HL-60 (cell line): ENCODE measurements around the gene ANO9.

ENCODE experiments used
- GABPA ChIP-seq: IDR thresholded peaks from 2 replicates; pipeline ENCODE4 v1.6.1; 2012; ENCODE audit warnings: low read depth
- POLR2AphosphoS5 ChIP-seq: IDR thresholded peaks from 2 replicates; pipeline ENCODE4 v1.6.1; 2012; ENCODE audit warnings: low read depth
- SPI1 ChIP-seq: IDR thresholded peaks from 2 replicates; pipeline ENCODE4 v1.6.1; 2012; ENCODE audit warnings: low read depth, mild to moderate bottlenecking, borderline replicate concordance
- TF ChIP-seq, protein P1 (sequence below): IDR thresholded peaks from one replicate; pipeline ENCODE4 v1.5.1; 2011; ENCODE audit warnings: low read length, control low read depth, inconsistent platforms; ENCODE audit not compliant: insufficient read depth
- TF ChIP-seq, protein P2 (sequence below): IDR thresholded peaks from 2 replicates; pipeline ENCODE4 v1.6.1; 2012; ENCODE audit warnings: low read depth; ENCODE audit not compliant: insufficient replicate concordance

DNA sequence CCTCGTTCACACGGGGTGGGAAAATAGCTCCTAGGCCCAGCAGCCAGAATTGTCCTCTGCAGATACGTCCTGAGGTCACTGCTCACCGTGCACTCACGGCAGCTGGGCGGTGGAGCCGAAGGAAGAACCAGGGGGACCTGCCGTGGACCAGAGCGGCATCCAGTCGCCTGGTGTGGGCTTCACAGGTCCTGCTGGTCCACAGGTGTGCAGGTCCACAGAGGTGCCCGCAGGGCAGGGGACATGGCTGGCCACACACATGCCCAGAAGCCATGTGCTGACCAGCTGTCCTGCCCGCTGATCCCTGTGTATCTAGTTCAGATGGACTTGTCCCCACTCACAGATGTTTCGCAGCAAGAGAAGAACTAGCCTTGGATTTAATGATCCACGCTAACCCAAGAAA, 58.4 kb downstream of the ANO9 start:
- TF ChIP-seq POLR2AphosphoS5 (no peak), GABPA (no peak), SPI1 (no peak)
- TF ChIP-seq, protein P1, sequence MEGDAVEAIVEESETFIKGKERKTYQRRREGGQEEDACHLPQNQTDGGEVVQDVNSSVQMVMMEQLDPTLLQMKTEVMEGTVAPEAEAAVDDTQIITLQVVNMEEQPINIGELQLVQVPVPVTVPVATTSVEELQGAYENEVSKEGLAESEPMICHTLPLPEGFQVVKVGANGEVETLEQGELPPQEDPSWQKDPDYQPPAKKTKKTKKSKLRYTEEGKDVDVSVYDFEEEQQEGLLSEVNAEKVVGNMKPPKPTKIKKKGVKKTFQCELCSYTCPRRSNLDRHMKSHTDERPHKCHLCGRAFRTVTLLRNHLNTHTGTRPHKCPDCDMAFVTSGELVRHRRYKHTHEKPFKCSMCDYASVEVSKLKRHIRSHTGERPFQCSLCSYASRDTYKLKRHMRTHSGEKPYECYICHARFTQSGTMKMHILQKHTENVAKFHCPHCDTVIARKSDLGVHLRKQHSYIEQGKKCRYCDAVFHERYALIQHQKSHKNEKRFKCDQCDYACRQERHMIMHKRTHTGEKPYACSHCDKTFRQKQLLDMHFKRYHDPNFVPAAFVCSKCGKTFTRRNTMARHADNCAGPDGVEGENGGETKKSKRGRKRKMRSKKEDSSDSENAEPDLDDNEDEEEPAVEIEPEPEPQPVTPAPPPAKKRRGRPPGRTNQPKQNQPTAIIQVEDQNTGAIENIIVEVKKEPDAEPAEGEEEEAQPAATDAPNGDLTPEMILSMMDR: no peak
- TF ChIP-seq, protein P2, sequence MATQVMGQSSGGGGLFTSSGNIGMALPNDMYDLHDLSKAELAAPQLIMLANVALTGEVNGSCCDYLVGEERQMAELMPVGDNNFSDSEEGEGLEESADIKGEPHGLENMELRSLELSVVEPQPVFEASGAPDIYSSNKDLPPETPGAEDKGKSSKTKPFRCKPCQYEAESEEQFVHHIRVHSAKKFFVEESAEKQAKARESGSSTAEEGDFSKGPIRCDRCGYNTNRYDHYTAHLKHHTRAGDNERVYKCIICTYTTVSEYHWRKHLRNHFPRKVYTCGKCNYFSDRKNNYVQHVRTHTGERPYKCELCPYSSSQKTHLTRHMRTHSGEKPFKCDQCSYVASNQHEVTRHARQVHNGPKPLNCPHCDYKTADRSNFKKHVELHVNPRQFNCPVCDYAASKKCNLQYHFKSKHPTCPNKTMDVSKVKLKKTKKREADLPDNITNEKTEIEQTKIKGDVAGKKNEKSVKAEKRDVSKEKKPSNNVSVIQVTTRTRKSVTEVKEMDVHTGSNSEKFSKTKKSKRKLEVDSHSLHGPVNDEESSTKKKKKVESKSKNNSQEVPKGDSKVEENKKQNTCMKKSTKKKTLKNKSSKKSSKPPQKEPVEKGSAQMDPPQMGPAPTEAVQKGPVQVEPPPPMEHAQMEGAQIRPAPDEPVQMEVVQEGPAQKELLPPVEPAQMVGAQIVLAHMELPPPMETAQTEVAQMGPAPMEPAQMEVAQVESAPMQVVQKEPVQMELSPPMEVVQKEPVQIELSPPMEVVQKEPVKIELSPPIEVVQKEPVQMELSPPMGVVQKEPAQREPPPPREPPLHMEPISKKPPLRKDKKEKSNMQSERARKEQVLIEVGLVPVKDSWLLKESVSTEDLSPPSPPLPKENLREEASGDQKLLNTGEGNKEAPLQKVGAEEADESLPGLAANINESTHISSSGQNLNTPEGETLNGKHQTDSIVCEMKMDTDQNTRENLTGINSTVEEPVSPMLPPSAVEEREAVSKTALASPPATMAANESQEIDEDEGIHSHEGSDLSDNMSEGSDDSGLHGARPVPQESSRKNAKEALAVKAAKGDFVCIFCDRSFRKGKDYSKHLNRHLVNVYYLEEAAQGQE: no peak
